ENCODE data around the gene SETSIP. TPM values are rescaled to one million over a fixed set of nuclear protein-coding genes. Genes with fewer than 3 reads are reported as not detected.

SETSIP gene
- total and polyA plus RNA-seq, 2 donors (not counting 1 experiment from before 2014, with no cell fraction given), result not detected

DNA sequence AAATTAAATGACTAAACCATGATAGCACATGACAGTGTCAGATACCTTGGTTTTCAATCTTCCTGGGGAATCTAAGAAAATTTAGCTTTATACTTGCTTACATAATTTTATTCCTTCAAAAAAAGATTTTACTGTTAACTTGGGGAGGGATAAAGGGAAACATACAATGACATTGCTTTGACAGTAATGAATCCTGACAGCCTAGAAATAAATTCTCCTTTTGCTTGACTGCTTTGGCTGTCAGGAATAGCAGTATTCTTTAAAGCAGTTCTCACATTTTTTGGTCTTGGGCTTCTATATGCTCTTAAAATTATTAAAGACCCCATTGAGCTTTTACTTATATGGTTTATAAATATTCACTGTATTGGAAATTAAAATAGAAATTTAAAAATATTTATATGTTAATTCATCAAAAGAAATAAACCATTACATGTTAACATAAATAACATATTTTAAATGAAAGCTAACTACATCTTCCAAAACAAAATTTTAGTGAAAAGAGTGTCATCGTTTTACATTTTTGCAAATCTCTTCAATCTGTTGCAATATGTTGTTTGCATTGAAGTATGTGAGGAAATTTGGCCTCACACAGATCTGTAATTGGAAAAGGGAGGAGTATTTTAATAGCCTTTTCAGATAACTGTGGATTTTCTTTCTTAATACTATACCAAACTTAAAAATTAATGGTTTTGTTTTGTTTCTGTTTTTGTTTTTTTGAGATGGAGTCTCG is 29.3 kb downstream of the SETSIP start:
- H4K20me1 ChIP-seq (ENCODE audit: control insufficient read depth, insufficient read depth, low read length, poor library complexity, severe bottlenecking), result no peaks in the 10 kb centered on the region
- POLR2A ChIA-PET, result no interaction called here
- Mint-ChIP-seq H3K27me3 (peaks cover 5% of the 10 kb centered on the region), H3K4me3 (no peak overlapping the region), H3K4me1 (no peaks in the 10 kb centered on the region), H3K9me3 (ENCODE audit: insufficient read depth) (no peaks in the 10 kb centered on the region), H3K27ac (no peak overlapping the region)
- CTCF ChIA-PET, result no interaction called here
- H2AFZ ChIP-seq (ENCODE audit: insufficient read depth, low read depth, low read length, poor library complexity, severe bottlenecking), result no peak overlapping the region
- intact Hi-C loops (cut with micrococcal nuclease), result no loop called here
- H3K4me2 ChIP-seq (replicated peaks; ENCODE audit: low read depth, low read length, poor library complexity, severe bottlenecking), result no peak overlapping the region
- no peaks in the 10 kb centered on the region for H3K79me2 ChIP-seq (ENCODE audit: control insufficient read depth, insufficient read depth, low read length)
- no peaks in the 10 kb centered on the region for H3K4me1 ChIP-seq (ENCODE audit: control insufficient read depth in 2 of 2, insufficient read depth in 2 of 2, low read length in 2 of 2)
- ATAC-seq (ENCODE audit: low read depth), result no peak
- no peak overlapping the region for H3K9ac ChIP-seq (ENCODE audit: low read length)
- WGBS (ENCODE audit: insufficient coverage), result no CpG with 5 or more reads among the region's 2 CpGs
- no peaks in the 10 kb centered on the region for H3K36me3 ChIP-seq (replicated peaks in 1 of 2; ENCODE audit: control extremely low read depth in 1 of 2, control insufficient read depth in 1 of 2, extremely low read depth in 1 of 2, insufficient read depth in 2 of 2, low read length in 1 of 2)
- no peaks in the 10 kb centered on the region for H3K27me3 ChIP-seq (replicated peaks in 1 of 4; ENCODE audit: control extremely low read depth in 1 of 4, control insufficient read depth in 3 of 4, insufficient read depth in 4 of 4, low read length in 3 of 4)
- H3K27ac ChIP-seq (ENCODE audit: low read length in 2 of 2), result no peak overlapping the region
- no peak overlapping the region for H3K4me3 ChIP-seq (ENCODE audit: control extremely low read depth in 1 of 5, extremely low read depth in 1 of 5, insufficient read depth in 1 of 5, low read depth in 2 of 5, low read length in 4 of 5)
- TF ChIP-seq EZH2 (IDR thresholded peaks at IDR 0.05; ENCODE audit: borderline replicate concordance, insufficient read depth, low read depth, low read length, poor library complexity, severe bottlenecking), result no peak
- TF ChIP-seq, protein P1, sequence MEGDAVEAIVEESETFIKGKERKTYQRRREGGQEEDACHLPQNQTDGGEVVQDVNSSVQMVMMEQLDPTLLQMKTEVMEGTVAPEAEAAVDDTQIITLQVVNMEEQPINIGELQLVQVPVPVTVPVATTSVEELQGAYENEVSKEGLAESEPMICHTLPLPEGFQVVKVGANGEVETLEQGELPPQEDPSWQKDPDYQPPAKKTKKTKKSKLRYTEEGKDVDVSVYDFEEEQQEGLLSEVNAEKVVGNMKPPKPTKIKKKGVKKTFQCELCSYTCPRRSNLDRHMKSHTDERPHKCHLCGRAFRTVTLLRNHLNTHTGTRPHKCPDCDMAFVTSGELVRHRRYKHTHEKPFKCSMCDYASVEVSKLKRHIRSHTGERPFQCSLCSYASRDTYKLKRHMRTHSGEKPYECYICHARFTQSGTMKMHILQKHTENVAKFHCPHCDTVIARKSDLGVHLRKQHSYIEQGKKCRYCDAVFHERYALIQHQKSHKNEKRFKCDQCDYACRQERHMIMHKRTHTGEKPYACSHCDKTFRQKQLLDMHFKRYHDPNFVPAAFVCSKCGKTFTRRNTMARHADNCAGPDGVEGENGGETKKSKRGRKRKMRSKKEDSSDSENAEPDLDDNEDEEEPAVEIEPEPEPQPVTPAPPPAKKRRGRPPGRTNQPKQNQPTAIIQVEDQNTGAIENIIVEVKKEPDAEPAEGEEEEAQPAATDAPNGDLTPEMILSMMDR (IDR thresholded peaks at IDR 0.05), result no peak
- no peak for DNase-seq
- no peaks in the 10 kb centered on the region for H3K9me3 ChIP-seq (ENCODE audit: control extremely low read depth in 1 of 3, control insufficient read depth in 2 of 3, insufficient read depth in 1 of 3, low read length in 2 of 3)

DNA sequence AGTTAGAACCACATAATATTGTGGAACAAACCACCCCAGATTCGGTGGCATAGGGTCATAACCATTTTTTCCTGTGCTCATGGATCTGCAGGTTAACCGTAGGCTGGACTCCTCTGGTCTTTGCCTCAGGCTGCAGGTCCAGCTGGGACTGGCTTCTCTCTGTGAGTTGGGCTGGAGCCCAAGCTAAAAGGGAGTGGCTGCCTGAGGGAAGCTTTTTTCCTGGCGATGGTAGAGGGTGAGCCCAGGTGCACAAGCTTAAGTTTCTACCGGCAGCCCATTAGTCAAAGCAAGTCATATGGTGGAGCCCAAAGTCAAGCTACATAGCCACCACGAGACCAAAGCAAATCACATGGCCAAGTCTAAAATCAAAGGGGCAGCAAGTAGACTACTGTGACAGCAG is 31.6 kb downstream of the SETSIP start:
- no peaks in the 10 kb centered on the region for H3K4me1 Mint-ChIP-seq
- no peaks in the 10 kb centered on the region for H3K27me3 ChIP-seq (replicated peaks in 1 of 4; ENCODE audit: control extremely low read depth in 1 of 4, control insufficient read depth in 3 of 4, insufficient read depth in 4 of 4, low read length in 3 of 4)
- H3K27ac ChIP-seq (ENCODE audit: low read length in 2 of 2), result no peak overlapping the region
- WGBS (ENCODE audit: insufficient coverage), result 96% methylated on average over 4 of the region's 5 CpGs
- no peak overlapping the region for H3K27ac Mint-ChIP-seq
- no peaks in the 10 kb centered on the region for H3K79me2 ChIP-seq (ENCODE audit: control insufficient read depth, insufficient read depth, low read length)
- H2AFZ ChIP-seq (ENCODE audit: insufficient read depth, low read depth, low read length, poor library complexity, severe bottlenecking), result no peak overlapping the region
- DNase-seq (no peak), ATAC-seq (ENCODE audit: low read depth) (no peak)
- no peak overlapping the region for H3K4me3 ChIP-seq (ENCODE audit: control extremely low read depth in 1 of 5, extremely low read depth in 1 of 5, insufficient read depth in 1 of 5, low read depth in 2 of 5, low read length in 4 of 5)
- POLR2A ChIA-PET, result no interaction called here
- H3K4me2 ChIP-seq (replicated peaks; ENCODE audit: low read depth, low read length, poor library complexity, severe bottlenecking), result no peak overlapping the region
- H3K9ac ChIP-seq (ENCODE audit: low read length), result no peak overlapping the region
- peaks cover 8% of the 10 kb centered on the region for H3K27me3 Mint-ChIP-seq
- H4K20me1 ChIP-seq (ENCODE audit: control insufficient read depth, insufficient read depth, low read length, poor library complexity, severe bottlenecking), result no peaks in the 10 kb centered on the region
- no peak for TF ChIP-seq EZH2 (IDR thresholded peaks at IDR 0.05; ENCODE audit: borderline replicate concordance, insufficient read depth, low read depth, low read length, poor library complexity, severe bottlenecking)
- TF ChIP-seq, protein P1 (IDR thresholded peaks at IDR 0.05), result no peak
- H3K4me1 ChIP-seq (ENCODE audit: control insufficient read depth in 2 of 2, insufficient read depth in 2 of 2, low read length in 2 of 2), result no peaks in the 10 kb centered on the region
- H3K9me3 ChIP-seq (ENCODE audit: control extremely low read depth in 1 of 3, control insufficient read depth in 2 of 3, insufficient read depth in 1 of 3, low read length in 2 of 3), result no peaks in the 10 kb centered on the region
- CTCF ChIA-PET, result no interaction called here
- H3K4me3 Mint-ChIP-seq, result no peak overlapping the region
- intact Hi-C loops (cut with micrococcal nuclease), result no loop called here
- no peaks in the 10 kb centered on the region for H3K36me3 ChIP-seq (replicated peaks in 1 of 2; ENCODE audit: control extremely low read depth in 1 of 2, control insufficient read depth in 1 of 2, extremely low read depth in 1 of 2, insufficient read depth in 2 of 2, low read length in 1 of 2)
- H3K9me3 Mint-ChIP-seq (ENCODE audit: insufficient read depth), result no peaks in the 10 kb centered on the region

Data from B cell (primary cell).